NCI-H1930 (cell line): Measurements from ENCODE around the gene FHAD1.

Experiments
- DNase-seq, 2 experiments: peaks; one replicate each; lab custom pipeline; 2025; lab: John Stamatoyannopoulos, UW

The FHAD1 gene

DNA sequence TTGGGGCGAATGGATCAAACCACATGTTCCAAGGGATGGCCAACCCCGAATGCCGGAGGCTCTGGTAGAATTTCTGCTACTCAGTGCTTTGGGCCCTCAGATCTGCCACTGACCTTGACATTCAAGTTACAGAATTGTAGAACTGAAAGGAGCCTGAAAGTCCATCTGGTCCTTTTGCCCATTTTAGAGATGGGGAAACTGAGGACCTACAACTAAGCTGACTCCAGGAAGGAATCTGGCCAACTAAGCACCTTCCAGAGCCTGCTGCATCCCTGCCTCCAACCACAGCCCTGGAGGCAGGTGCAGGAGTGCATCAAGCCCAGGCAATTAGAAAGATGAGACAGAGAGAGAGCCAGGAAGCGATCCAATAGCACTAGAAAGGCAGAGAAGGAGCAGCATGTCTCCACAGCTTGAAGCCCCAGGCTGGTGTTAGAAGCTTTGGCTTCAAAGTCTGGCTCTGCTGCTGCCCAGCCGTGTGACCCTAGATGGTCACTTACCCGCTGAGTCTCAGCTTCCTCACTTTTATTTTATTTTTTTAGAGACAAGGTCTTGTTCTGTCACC is 189.9 kb downstream of the FHAD1 start:
- DNase-seq: no peak

DNA sequence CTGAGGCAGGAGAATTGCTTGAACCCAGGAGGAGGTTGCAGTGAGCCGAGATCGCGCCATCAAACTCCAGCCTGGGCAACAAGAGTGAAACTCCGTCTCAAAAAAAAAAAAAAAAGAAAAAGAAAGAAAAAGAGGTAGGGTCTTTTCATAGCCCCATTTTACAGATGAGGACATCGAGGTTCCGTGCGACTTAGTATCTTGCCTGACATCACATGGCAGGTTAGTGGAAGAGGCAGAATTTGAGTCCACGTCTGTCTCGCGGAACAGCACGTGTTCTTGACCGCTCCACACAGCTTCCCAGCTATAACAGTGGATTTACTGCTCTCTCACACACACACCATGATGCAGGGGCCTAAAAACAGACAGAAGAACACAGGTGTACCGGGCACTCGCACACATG is 192.3 kb downstream of the FHAD1 start:
- no peak for DNase-seq

DNA sequence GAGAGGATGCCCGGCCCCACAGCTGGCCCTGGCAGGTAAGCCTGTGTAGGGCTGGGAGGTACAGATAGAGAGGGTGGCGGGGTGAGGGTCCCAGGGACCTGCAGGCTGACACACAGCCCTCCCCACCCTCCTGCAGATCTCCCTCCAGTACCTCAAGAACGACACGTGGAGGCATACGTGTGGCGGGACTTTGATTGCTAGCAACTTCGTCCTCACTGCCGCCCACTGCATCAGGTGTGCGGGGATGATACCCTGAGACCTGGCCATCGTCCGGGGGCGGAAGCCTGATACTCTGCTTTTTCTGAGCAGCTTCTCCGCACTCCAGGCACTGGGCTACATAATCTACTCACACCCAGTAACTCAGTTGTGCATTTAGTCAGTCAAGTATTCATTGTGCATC is 193.3 kb downstream of the FHAD1 start:
- DNase-seq: no peak

DNA sequence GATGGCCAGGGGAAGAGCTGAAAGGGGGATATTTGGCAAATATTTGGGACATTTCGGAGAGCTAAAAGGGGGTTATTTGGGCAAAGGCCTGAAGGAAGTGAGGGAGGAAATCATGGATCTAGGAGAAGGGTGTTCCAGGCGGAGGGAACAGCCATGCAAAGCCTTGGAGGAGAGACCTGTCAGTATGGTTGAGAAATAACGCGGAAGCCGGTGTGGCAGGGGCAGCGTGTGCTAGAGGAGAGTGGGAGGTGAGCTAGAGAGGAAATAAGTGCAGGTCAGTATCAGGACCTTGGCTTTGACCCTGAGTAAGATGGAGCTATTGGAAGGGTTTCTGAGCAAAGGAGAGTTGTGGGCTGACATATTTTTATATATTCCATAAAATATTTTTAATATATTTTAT is 194.2 kb downstream of the FHAD1 start:
- no peak for DNase-seq

DNA sequence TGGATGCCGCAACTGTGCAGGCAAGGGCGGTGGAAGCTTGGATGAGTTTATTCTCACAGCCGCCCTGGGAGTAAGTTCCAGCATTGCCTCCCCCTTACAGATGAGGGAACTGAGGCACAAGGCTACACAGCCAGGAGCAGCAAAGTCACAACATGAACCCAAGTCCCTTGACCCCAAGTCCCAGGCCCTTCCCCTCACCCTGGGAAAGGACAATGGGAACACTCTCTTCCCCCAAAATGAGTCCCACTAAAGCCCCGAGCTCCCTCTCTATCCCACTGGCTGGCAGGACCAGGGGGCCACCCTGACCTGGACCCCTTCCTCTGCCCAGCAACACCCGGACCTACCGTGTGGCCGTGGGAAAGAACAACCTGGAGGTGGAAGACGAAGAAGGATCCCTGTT is 195.1 kb downstream of the FHAD1 start:
- no peak for DNase-seq

DNA sequence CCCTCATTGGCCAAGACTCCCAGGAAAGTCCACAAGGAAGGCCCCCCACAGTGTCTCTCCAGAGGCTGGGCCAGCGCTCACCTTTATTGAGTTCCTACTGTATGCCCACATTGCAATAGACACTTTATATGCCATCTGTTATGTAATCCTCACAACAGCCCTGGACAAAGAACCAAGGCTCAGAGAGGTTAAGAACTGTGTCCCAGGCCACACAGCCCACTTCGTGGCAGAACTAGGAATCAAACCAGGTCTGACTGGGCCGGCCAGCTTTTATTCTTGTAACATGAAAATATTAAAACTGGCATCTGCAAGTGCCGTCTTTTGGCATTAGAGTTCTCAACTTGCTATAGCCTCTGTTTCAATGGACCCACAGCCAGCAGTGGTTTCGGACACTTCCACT is 195.7 kb downstream of the FHAD1 start:
- DNase-seq: no peak

DNA sequence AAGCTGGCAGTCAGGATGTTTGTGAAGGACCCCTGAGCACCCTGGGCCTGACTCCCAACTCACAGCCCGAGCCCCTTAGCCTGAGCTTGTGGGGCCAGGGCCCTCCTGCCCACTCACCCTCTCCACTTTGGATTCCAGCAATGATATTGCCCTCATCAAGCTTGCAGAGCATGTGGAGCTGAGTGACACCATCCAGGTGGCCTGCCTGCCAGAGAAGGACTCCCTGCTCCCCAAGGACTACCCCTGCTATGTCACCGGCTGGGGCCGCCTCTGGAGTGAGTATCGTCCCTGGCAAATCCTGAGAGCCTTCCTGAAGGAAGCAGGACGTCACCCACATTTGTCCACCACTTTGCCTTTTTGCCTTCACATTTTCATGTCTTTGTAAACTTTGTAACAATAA is 196.3 kb downstream of the FHAD1 start:
- DNase-seq: no peak

DNA sequence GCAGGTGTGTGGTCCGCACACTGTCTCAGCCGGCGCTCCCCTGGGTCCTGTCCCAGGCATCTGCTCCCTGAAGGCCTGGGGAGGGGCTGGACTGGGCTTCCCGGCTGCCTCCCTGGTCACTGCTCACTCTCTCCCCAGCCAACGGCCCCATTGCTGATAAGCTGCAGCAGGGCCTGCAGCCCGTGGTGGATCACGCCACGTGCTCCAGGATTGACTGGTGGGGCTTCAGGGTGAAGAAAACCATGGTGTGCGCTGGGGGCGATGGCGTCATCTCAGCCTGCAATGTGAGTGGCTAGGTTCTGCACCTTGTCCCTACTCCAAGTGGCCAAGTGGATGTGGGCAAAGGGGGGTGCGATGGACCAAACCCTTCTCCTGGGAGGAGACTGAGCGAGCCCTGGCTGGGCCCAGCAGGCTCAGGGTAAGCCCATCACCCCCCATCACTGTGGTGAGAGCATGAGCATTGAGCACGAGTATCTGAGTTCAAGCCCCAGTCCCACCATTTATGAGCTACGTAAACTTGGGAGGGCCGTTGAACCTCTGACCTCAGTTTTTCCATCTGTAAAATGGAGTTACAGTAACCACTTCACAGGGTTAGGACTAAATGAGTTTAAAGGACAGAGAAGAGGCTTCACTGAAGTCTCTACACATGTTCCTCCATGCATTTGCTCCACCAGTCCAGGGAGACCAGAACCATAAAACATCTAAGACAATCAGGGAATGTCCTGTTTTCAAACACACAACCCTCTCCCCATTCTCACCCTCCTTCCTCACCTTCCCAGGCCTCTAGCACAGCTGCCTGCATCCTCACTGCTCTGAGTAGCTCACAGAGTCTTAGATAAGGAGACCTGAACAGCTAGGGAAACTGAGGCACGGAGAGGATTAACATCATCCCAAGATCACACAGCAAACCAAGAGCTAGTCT is 197.7 kb downstream of the FHAD1 start:
- no peak for DNase-seq

DNA sequence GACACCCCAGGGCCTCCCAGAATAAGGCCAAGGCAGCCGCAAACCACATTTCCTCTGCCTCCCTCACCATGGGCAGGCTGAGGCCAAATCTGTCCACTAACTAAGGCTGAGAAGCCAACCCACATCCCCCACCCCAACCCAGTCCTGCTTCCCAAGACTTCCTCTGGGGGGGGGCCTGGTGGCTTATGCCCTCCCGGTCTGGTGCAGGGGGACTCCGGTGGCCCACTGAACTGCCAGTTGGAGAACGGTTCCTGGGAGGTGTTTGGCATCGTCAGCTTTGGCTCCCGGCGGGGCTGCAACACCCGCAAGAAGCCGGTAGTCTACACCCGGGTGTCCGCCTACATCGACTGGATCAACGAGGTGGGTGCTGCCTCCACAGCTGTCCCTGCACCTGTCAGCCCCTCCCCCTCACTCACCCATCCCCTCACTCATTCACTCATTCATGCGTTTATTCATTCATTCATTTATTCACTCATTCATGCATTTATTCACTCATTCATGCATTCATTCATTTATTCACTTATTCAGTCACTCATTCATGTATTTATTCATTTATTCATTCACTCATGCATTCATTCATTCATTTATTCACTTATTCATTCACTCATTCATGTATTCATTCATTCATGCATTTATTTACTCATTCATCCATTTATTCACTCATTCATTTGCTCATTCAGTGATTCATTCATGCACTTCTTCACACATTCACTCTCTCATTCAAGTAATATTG is 198.5 kb downstream of the FHAD1 start:
- no peak for DNase-seq

DNA sequence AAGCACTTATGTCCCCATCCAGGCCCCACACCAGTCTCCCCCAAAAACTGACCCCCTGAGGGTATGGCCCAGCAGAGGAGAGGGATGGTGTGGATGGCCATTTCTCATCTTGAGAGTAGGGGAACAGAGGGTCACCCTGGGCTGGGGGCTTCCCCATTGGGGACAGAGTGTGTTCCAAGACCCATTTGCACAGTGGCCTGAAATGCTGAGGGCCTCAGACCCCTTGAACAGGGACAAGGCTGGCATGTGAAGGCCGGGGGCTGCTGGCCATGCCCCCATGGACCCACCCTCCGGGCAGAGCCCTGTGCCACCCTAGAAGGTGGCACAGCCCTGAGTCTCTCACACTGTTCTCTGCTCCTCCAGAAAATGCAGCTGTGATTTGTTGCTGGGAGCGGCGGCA is 199.2 kb downstream of the FHAD1 start:
- no peak for DNase-seq
